ENCODE data around the gene FCRLA. TPM values are rescaled to one million over a fixed set of nuclear protein-coding genes. Genes with fewer than 3 reads are reported as not detected.
A peak's percentile ranks its signal among the peaks of the same experiment; 100 is the strongest.
"Not testable (repeated sequence)": the region's sequence is repeated elsewhere in the genome, so short reads cannot be mapped to it uniquely, and the experiment has no call there.

Gene FCRLA
- total and polyA plus RNA-seq, 3 experiments from 2014 or later, result not detected

DNA sequence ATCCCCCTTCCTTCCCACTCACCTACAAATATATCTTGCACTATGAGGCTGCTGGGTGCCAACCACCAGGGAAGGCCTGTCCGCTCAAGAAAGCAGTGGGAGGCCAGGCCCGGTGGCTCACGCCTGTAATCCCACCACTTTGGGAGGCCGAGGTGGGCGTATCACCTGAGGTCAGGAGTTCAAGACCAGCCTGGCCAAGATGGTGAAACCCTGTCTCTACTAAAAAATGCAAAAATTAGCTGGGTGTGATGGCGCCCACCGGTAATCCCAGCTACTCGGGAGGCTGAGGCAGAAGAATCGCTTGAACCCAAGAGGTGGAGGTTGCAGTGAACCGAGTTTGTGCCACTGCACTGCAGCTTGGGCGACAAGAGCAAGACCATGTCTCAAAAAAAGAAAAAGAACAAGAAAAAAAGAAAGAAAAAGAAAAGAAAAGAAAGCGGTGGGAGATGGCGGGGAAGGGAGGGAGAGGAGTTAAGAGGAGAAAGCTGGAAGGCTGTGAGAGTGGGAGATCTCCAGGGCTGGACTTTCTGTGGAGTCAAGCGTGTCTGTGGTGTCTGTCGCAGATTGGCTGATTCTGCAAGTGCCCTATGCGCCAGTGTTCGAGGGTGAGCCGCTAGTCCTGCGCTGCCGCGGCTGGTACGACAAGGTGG, 18.4 kb downstream of the FCRLA start:
- Histone ChIP-seq H3K4me1 (ENCODE audit: insufficient read depth, low read length) (peaks cover 20% of the 10 kb centered on the region), H3K27ac (ENCODE audit: low read depth, low read length) (peak overlapping the region; percentile 89), H3K4me3 (ENCODE audit: low read length) (peak overlapping the region; percentile 93)
- Mint-ChIP-seq H3K4me3 (peak overlapping the region; percentile 94 to 99 (median 97)), H3K27ac (peak overlapping the region; percentile 58 to 89 (median 86)), H3K4me1 (peaks cover 34 to 44% (median 43%) of the 10 kb centered on the region in 3 donors)
- not testable (repeated sequence) for H3K36me3 Mint-ChIP-seq; DNase-seq; H3K9me3 Mint-ChIP-seq; H3K9me3 ChIP-seq (ENCODE audit: low read length); H3K27me3 ChIP-seq (ENCODE audit: insufficient read depth, low read length, poor library complexity, severe bottlenecking); H3K27me3 Mint-ChIP-seq; H3K36me3 ChIP-seq (ENCODE audit: insufficient read depth, low read length)
- CTCF ChIA-PET, result interaction anchor here (1.4 to 6.0 kb wide), 4 partner anchors 12 to 23 kb away, joined by 4 to 102 read pairs (median 8); partner anchors contain the start of gene DUSP12
- POLR2A ChIA-PET, result interaction anchor here (2.7 to 5.6 kb wide), 2 partner anchors 13 to 24 kb away, joined by 17 to 69 read pairs; partner anchors contain the start of gene DUSP12

- ChIA-PET POLR2A (interaction anchor here (0.9 to 5.6 kb wide), 4 partner anchors 13 to 501 kb away, joined by 3 to 69 read pairs (median 12); partner anchors contain the start of genes DUSP12 and TOMM40L), CTCF (interaction anchor here (1.0 to 6.0 kb wide), 11 partner anchors 9 to 202 kb away, joined by 3 to 102 read pairs (median 4); partner anchors contain the start of genes DUSP12 and HSPA6)
- H3K27me3 Mint-ChIP-seq, result no peaks in the 10 kb centered on the region
- peaks cover 0 to 8% (median 0%) of the 10 kb centered on the region in 3 donors for H3K36me3 Mint-ChIP-seq
- peak overlapping the region; percentile 93 for H3K4me3 ChIP-seq (ENCODE audit: low read length)
- peak; percentile 17 to 57 (median 39) for DNase-seq
- H3K4me3 Mint-ChIP-seq, result peak overlapping the region; percentile 94 to 99 (median 97)
- H3K27ac Mint-ChIP-seq, result peak overlapping the region; percentile 84 to 89 (median 86)
- H3K27ac ChIP-seq (ENCODE audit: low read depth, low read length), result peak overlapping the region; percentile 89
- peaks cover 36 to 47% (median 46%) of the 10 kb centered on the region in 3 donors for H3K4me1 Mint-ChIP-seq
- no peaks in the 10 kb centered on the region for H3K9me3 Mint-ChIP-seq
- no peaks in the 10 kb centered on the region for H3K27me3 ChIP-seq (ENCODE audit: insufficient read depth, low read length, poor library complexity, severe bottlenecking)
- H3K4me1 ChIP-seq (ENCODE audit: insufficient read depth, low read length), result peaks cover 23% of the 10 kb centered on the region
- H3K9me3 ChIP-seq (ENCODE audit: low read length), result no peaks in the 10 kb centered on the region
- H3K36me3 ChIP-seq (ENCODE audit: insufficient read depth, low read length), result no peaks in the 10 kb centered on the region
Observed at GRCh38 chr1:161725908-161726472, 19.0 kb downstream of the FCRLA start.

DNA sequence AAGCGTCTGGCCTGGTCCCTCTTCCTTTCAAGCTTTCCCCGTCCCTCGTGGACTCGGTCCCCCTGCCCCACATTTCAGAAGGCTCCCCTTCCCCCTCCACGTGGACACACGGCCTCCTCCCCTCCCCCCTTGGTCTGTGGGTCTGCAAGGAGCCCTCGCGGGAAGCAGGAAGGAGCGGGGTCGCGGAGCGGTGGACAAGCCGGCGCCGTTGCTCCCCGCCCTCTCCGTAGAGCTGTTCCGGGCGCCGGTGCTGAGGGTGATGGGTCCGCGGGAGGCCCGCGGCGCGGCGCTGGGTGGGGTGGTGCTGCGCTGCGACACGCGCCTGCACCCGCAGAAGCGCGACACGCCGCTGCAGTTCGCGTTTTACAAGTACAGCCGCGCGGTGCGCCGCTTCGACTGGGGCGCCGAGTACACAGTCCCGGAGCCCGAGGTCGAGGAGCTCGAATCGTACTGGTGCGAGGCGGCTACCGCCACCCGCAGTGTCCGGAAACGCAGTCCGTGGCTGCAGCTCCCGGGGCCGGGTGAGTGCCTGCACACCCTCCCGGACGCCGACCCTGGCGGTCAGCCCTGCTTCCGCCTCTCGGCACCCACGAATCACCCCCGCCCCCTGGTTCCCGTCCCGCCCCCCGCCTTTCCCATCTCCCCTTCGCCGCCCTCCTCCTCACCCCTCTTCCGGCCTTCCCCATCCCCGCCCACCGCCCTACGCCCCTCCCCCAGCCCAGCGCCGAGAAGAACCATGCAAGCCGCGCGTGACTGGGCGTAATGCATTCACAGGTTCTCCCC, 19.6 kb downstream of the FCRLA start:
- H3K36me3 Mint-ChIP-seq, result peaks cover 0 to 8% (median 0%) of the 10 kb centered on the region in 3 donors
- DNase-seq, result peak; percentile 68 to 84 (median 70)

GRCh38 chr1:161727256-161727924, 20.4 kb downstream of the FCRLA start:
- POLR2A ChIA-PET, result interaction anchor here (0.6 to 5.6 kb wide), 4 partner anchors 11 to 116 kb away, joined by 3 to 69 read pairs (median 12); partner anchors contain the start of gene DUSP12
- no peaks in the 10 kb centered on the region for H3K9me3 ChIP-seq (ENCODE audit: low read length)
- peak overlapping the region; percentile 79 to 95 (median 90) for H3K27ac Mint-ChIP-seq
- peak overlapping the region; percentile 69 for H3K4me3 ChIP-seq (ENCODE audit: low read length)
- no peaks in the 10 kb centered on the region for H3K36me3 ChIP-seq (ENCODE audit: insufficient read depth, low read length)
- H3K4me3 Mint-ChIP-seq, result peak overlapping the region; percentile 94 to 99 (median 97)
- no peaks in the 10 kb centered on the region for H3K9me3 Mint-ChIP-seq
- peaks cover 36 to 48% (median 47%) of the 10 kb centered on the region in 3 donors for H3K4me1 Mint-ChIP-seq
- no peaks in the 10 kb centered on the region for H3K27me3 ChIP-seq (ENCODE audit: insufficient read depth, low read length, poor library complexity, severe bottlenecking)
- H3K36me3 Mint-ChIP-seq, result peaks cover 0 to 8% (median 0%) of the 10 kb centered on the region in 3 donors
- CTCF ChIA-PET, result interaction anchor here (0.8 to 6.0 kb wide), 9 partner anchors 10 to 203 kb away, joined by 3 to 102 read pairs (median 6); partner anchors contain the start of genes DUSP12 and HSPA6
- no peaks in the 10 kb centered on the region for H3K27me3 Mint-ChIP-seq
- H3K4me1 ChIP-seq (ENCODE audit: insufficient read depth, low read length), result peaks cover 23% of the 10 kb centered on the region
- H3K27ac ChIP-seq (ENCODE audit: low read depth, low read length), result peak overlapping the region; percentile 79
- DNase-seq, result peak; percentile 3 to 80 (median 70)

More for the DNA sequence above, 19.6 kb downstream of the FCRLA start:
- H3K27ac Mint-ChIP-seq, result peak overlapping the region; percentile 84 to 89 (median 86)
- H3K4me1 ChIP-seq (ENCODE audit: insufficient read depth, low read length), result peaks cover 23% of the 10 kb centered on the region
- no peaks in the 10 kb centered on the region for H3K27me3 Mint-ChIP-seq
- H3K9me3 Mint-ChIP-seq, result no peaks in the 10 kb centered on the region
- H3K4me3 ChIP-seq (ENCODE audit: low read length), result peak overlapping the region; percentile 93
- peak overlapping the region; percentile 94 to 99 (median 97) for H3K4me3 Mint-ChIP-seq
- no peaks in the 10 kb centered on the region for H3K9me3 ChIP-seq (ENCODE audit: low read length)
- H3K4me1 Mint-ChIP-seq, result peaks cover 36 to 48% (median 47%) of the 10 kb centered on the region in 3 donors
- no peaks in the 10 kb centered on the region for H3K36me3 ChIP-seq (ENCODE audit: insufficient read depth, low read length)
- H3K27ac ChIP-seq (ENCODE audit: low read depth, low read length), result peak overlapping the region; percentile 89
- POLR2A ChIA-PET, result interaction anchor here (0.6 to 5.6 kb wide), 5 partner anchors 12 to 501 kb away, joined by 3 to 69 read pairs (median 6); partner anchors contain the start of genes DUSP12 and TOMM40L
- H3K27me3 ChIP-seq (ENCODE audit: insufficient read depth, low read length, poor library complexity, severe bottlenecking), result no peaks in the 10 kb centered on the region
- CTCF ChIA-PET, result interaction anchor here (0.8 to 6.0 kb wide), 12 partner anchors 9 to 203 kb away, joined by 3 to 102 read pairs (median 4); partner anchors contain the start of genes DUSP12 and HSPA6

DNA sequence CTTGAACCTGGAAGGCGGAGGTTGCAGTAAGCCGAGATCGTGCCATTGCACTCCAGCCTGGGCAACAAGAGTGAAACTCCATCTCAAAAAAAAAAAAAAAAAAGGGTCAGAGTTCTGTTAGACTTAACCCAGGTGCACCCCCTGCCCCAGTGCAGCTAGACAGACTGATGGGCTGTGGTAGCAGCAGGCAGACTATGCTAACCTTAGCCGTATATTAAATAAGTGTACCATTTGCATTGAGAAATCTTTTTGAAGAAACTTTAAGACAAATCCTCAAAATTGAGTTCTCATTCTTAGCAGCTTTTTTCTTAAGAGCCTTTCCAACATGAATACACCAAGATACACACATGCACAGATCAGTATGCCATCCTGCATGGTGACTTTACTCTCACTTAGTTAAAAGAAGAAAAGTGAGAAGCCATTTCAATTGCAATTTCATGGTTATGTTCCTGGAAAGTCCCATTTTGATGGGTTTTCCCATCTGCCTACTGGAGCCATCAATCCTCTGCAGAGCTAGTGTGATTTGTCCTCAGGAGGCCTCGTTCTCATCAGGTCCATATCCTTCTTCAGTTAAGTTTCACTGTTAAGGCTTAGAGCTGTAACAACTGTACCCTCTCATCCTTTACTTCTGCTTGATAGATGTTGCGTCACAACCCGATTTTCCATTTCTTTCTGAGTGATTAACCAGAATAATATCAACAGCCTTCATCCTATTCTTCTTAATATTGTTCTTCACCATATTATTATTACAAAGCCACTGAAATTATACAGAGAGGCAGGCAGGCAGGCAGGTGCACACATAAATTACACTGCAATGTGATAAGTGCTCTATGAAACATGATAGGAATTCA, 21.6 kb downstream of the FCRLA start:
- no peak for DNase-seq
- no peaks in the 10 kb centered on the region for H3K9me3 Mint-ChIP-seq
- Histone ChIP-seq H3K36me3 (ENCODE audit: insufficient read depth, low read length) (no peaks in the 10 kb centered on the region), H3K27me3 (ENCODE audit: insufficient read depth, low read length, poor library complexity, severe bottlenecking) (no peaks in the 10 kb centered on the region), H3K27ac (ENCODE audit: low read depth, low read length) (no peak overlapping the region), H3K4me1 (ENCODE audit: insufficient read depth, low read length) (peaks cover 23% of the 10 kb centered on the region), H3K4me3 (ENCODE audit: low read length) (no peak overlapping the region), H3K9me3 (ENCODE audit: low read length) (no peaks in the 10 kb centered on the region)
- CTCF ChIA-PET, result interaction anchor here (6.0 kb wide), 1 partner anchor 9 kb away, joined by 102 read pairs; no protein-coding TSS in a partner anchor
- peaks cover 36 to 48% (median 47%) of the 10 kb centered on the region in 3 donors for H3K4me1 Mint-ChIP-seq
- no peaks in the 10 kb centered on the region for H3K27me3 Mint-ChIP-seq
- H3K36me3 Mint-ChIP-seq, result peaks cover 0 to 8% (median 0%) of the 10 kb centered on the region in 3 donors
- peak overlapping the region in 6 of 8 donors; percentile 0 to 95 (median 27) for H3K27ac Mint-ChIP-seq
- peak overlapping the region in 5 of 7 donors; percentile 31 to 99 (median 97) for H3K4me3 Mint-ChIP-seq
- POLR2A ChIA-PET, result interaction anchor here (0.5 to 5.6 kb wide), 4 partner anchors 10 to 1263 kb away, joined by 4 to 69 read pairs (median 6); partner anchors contain the start of gene DUSP12

DNA sequence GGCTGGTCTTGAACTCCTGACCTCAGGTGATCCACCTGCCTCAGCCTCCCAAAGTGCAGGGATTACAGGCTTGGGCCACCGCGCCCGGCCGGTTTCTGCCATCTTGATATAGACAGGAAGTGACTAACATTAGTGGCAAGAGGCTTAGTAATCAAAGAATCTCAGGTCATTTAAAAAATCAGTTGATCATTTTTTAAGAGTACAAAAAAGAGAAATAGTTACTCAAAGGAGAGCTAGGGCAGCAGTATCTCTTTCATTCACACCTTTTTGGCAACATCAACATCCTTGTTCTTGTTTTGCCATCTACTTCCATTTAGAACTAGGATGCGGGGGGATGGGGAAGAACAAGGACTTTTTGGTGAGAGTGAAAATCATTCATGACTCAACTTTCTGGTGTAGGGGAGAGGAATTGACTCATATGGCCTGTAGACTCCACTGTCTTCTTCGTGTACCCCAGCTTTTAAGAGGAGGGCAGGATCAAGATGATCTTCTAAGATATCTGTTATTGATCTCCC, 23.1 kb downstream of the FCRLA start:
- H3K9me3 ChIP-seq (ENCODE audit: low read length), result no peaks in the 10 kb centered on the region
- H3K27me3 ChIP-seq (ENCODE audit: insufficient read depth, low read length, poor library complexity, severe bottlenecking), result no peaks in the 10 kb centered on the region
- POLR2A ChIA-PET, result interaction anchor here (1.0 kb wide), 1 partner anchor 9 kb away, joined by 4 read pairs; no protein-coding TSS in a partner anchor
- DNase-seq, result no peak
- CTCF ChIA-PET, result interaction anchor here (1.5 to 6.0 kb wide), 2 partner anchors 7 to 11 kb away, joined by 3 to 102 read pairs; no protein-coding TSS in a partner anchor
- Mint-ChIP-seq H3K36me3 (peaks cover 0 to 8% (median 0%) of the 10 kb centered on the region in 3 donors), H3K27ac (peak overlapping the region; percentile 2 to 71 (median 42)), H3K4me3 (peak overlapping the region in 5 of 7 donors; percentile 20 to 59 (median 27)), H3K9me3 (no peaks in the 10 kb centered on the region), H3K4me1 (peaks cover 32 to 43% (median 42%) of the 10 kb centered on the region in 3 donors), H3K27me3 (no peaks in the 10 kb centered on the region)
- H3K36me3 ChIP-seq (ENCODE audit: insufficient read depth, low read length), result no peaks in the 10 kb centered on the region
- H3K27ac ChIP-seq (ENCODE audit: low read depth, low read length), result no peak overlapping the region
- no peak overlapping the region for H3K4me3 ChIP-seq (ENCODE audit: low read length)
- H3K4me1 ChIP-seq (ENCODE audit: insufficient read depth, low read length), result peaks cover 23% of the 10 kb centered on the region
